K562 (cell line): ENCODE results near the gene PCBP3. TPM values are rescaled to one million over a fixed set of nuclear protein-coding genes. Genes with fewer than 3 reads are reported as not detected.

ENCODE experiments used
- CBFA2T2 ChIP-seq: fragments of 450-650 bp; conservative IDR thresholded peaks from 2 replicates; pipeline ENCODE4 v1.6.1; 2017; ENCODE audit warnings: mild to moderate bottlenecking
- MBD2 ChIP-seq: sonication (generic); IDR thresholded peaks from 2 replicates; pipeline ENCODE4 v1.6.1; 2016; ENCODE audit warnings: low read depth, borderline replicate concordance
- MCM3 ChIP-seq: fragments of 450-650 bp; IDR thresholded peaks from 2 replicates; pipeline ENCODE4 v1.6.1; 2016
- MYNN ChIP-seq, 2 experiments: sonication (generic); formaldehyde crosslinking in 1 of 2; IDR thresholded peaks; 2 replicates each; pipeline versions ENCODE4 v1.5.0 to v1.6.1; 2016 to 2020; ENCODE audit warnings: antibody characterized with exemption in 1 of 2, missing genetic modification reagents in 1 of 2
- RBM15 ChIP-seq: fragments of 200-400 bp; formaldehyde crosslinking; IDR thresholded peaks from 2 replicates; pipeline ENCODE4 v1.6.1; 2018; ENCODE audit warnings: mild to moderate bottlenecking, low read length, moderate library complexity; ENCODE audit not compliant: insufficient read depth
- RHOXF2B ChIP-seq: fragments of 250-450 bp; sonication (Bioruptor Pico); conservative IDR thresholded peaks from 2 replicates; pipeline ENCODE4 v1.5.1; 2021
- ZNF699 ChIP-seq: fragments of 250-450 bp; sonication (Bioruptor Pico); IDR thresholded peaks from 2 replicates; pipeline ENCODE4 v1.8.0; 2021; ENCODE audit warnings: mild to moderate bottlenecking, moderate library complexity; ENCODE audit not compliant: insufficient replicate concordance
- polyA plus RNA-seq, 8 experiments: library from polyadenylated mRNA; depleted of rRNA in 4 of 8; stranded (reverse) in 5 of 8; unstranded in 3 of 8; fragments of >200 nt; fragmentation: Nextera tagmentation in 2 of 8; fragmentation: Illumina TruSeq in 1 of 8; extraction: Ambion mirVana in 2 of 8; extraction: Trizol in 1 of 8; gene quantifications; 2 replicates each; pipeline versions ENCODE4 v1.2.1 to v1.2.3, GENCODE V29; 2011 to 2014; ENCODE audit warnings: inconsistent platforms in 1 of 8, missing spikeins in 1 of 8
- total RNA-seq, 7 experiments: library from RNA; depleted of rRNA in 6 of 7; stranded (reverse); fragments of >200 nt in 6 of 7; fragmentation: Illumina TruSeq in 2 of 7; extraction: Trizol in 2 of 7; gene quantifications; 2 replicates each; pipeline versions ENCODE4 v1.2.1 to v1.2.3, GENCODE V29; 2011 to 2021; ENCODE audit warnings: low replicate concordance in 1 of 7
- TF ChIP-seq, protein P1 (sequence below), 2 experiments: fragments of 450-650 bp in 1 of 2; sonication (generic) in 1 of 2; formaldehyde crosslinking in 1 of 2; IDR thresholded peaks; 2 replicates each; pipeline versions ENCODE4 v1.7.1 to v1.9.0; 2016 to 2022; ENCODE audit warnings: inconsistent platforms in 1 of 2, mild to moderate bottlenecking in 1 of 2, missing genetic modification reagents in 1 of 2

The PCBP3 gene
- total and polyA plus RNA-seq, 9 of the 15 experiments (the other 6 are each of a cell fraction or from before 2014, with no cell fraction given): 0.18 TPM; not detected in 8

DNA sequence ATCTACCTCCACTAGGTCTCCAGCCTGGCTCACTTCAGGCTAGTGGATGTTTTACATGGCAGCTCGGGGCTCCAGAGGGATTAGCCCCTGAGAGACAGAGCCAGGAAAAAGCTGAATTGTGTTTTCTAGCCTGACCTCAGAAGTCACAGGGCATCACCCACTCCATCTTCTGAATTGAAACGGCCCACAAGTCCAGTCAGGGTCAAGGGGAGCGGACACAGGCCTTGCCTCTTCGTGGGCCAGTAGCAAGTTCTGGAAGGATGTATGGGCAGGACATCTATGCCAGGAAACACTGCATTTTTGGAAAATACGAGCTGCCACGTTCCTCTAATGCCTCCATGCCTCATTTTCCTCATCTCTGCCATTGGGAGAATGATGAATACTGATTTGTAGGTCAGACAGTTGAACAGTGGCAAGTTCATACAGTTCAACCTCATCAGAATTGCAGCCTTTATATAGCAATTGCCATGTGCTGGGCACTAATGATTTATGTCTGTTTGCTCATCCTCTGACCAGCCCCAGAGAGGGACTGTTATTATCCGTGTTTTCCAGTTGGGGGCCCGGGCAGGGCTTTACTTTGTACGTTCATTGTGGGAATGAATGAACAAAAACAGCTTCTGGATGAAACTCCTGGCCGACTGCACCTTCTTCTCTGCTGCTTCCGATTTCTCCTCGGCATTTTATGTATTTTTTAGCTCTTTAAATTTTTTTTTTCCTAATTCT, 23.2 kb upstream of the PCBP3 start (continued):
- TF ChIP-seq, protein P1, sequence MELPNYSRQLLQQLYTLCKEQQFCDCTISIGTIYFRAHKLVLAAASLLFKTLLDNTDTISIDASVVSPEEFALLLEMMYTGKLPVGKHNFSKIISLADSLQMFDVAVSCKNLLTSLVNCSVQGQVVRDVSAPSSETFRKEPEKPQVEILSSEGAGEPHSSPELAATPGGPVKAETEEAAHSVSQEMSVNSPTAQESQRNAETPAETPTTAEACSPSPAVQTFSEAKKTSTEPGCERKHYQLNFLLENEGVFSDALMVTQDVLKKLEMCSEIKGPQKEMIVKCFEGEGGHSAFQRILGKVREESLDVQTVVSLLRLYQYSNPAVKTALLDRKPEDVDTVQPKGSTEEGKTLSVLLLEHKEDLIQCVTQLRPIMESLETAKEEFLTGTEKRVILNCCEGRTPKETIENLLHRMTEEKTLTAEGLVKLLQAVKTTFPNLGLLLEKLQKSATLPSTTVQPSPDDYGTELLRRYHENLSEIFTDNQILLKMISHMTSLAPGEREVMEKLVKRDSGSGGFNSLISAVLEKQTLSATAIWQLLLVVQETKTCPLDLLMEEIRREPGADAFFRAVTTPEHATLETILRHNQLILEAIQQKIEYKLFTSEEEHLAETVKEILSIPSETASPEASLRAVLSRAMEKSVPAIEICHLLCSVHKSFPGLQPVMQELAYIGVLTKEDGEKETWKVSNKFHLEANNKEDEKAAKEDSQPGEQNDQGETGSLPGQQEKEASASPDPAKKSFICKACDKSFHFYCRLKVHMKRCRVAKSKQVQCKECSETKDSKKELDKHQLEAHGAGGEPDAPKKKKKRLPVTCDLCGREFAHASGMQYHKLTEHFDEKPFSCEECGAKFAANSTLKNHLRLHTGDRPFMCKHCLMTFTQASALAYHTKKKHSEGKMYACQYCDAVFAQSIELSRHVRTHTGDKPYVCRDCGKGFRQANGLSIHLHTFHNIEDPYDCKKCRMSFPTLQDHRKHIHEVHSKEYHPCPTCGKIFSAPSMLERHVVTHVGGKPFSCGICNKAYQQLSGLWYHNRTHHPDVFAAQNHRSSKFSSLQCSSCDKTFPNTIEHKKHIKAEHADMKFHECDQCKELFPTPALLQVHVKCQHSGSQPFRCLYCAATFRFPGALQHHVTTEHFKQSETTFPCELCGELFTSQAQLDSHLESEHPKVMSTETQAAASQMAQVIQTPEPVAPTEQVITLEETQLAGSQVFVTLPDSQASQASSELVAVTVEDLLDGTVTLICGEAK (IDR thresholded peaks at IDR 0.05): no peak
- TF ChIP-seq, protein P1 (CRISPR knock-in tag; IDR thresholded peaks at IDR 0.05): no peak
- TF ChIP-seq MYNN (IDR thresholded peaks at IDR 0.05): no peak
- TF ChIP-seq MYNN (CRISPR knock-in tag; IDR thresholded peaks at IDR 0.05): no peak
- TF ChIP-seq ZNF699 (CRISPR knock-in tag): no peak
- no peak for TF ChIP-seq MBD2
- no peak for TF ChIP-seq MCM3
- TF ChIP-seq RBM15: no peak
- TF ChIP-seq CBFA2T2: no peak
- no peak for TF ChIP-seq RHOXF2B
- TF ChIP-seq, all 486 proteins: peak for 0
